Stimulated activated CD8-positive, alpha-beta memory T cell treated with anti-CD3 and anti-CD28 coated beads, Interleukin-15, amount 100 ng/mL, for 1 hour (primary cell): ENCODE measurements around the gene TC2N.
"Not testable (repeated sequence)": the region's sequence is repeated elsewhere in the genome, so short reads cannot be mapped to it uniquely, and the experiment has no call there.

Experiments
- DNase-seq: peaks from one replicate; pipeline ENCODE4 v3.0.0-alpha.2; 2020; ENCODE audit warnings: low read depth

TC2N gene

DNA sequence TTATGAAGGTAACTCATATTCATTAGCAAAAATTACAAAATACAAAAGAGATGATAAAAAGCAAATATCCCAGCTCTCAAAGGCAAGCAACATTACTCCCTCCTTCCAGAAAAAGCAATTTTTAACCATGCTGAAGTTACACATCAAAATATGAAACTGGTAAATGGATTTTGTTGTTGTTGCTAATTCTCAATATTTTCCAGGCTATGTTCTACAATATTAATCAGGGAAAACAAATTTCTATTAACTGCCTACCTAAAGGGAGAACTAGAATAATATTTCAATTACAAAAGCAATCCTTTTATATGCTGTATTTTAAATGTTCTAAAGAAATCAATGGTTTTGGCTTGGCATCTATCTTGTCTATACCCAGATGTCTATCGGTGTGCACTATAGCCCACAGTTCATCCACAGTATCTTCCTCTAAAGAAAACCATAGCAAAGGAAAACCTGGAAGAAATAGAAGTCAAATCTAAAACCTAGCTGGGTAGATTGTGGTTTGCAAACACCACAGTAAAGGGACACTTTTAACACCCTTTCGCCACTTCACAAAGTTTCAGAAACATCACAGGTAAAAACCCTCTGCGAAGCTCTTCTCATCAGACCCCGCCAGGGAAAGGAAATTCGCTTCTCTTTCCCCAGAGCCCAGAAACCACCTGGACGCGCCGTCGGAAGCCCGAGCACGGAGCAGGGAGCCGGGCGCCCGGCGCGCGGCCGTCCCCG lies 32.0 kb downstream of the TC2N start:
- no peak for DNase-seq

DNA sequence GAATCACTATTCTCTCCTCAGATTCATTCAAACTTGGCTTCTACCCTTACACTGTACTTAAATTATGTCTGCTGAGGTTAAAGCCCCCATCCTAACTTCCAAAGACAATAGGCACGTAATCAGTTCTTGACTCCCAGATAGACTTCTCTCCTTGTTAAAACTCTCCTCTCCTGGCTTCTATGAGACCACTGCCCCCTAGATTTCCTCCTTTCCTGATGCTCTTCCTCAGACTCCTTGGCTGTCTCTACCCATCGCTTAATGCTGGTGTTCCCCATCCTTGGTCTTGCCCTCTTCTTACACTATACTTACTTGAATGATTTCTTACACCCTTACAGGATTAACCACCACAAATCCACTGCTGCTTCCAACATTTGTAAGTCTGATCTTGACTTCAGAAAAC lies 32.8 kb downstream of the TC2N start:
- no peak for DNase-seq

DNA sequence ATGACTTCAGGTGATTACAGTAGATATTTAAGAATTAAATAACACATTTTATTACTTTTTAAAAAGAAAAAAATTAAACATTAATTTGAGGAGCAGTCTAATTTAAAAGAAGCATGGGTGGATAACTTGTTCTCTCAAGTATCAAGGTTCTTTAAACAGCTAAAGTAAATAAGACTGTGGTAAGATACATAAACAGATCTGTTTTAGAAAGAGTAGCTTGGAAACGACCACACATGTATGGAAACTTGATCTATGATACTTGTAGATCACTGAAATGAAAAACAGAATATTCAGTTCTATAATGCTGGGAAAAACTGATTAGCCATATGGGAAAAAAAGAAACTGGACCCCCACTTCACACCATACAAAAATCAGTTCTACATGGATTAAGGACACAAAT lies 36.0 kb downstream of the TC2N start:
- no peak for DNase-seq

DNA sequence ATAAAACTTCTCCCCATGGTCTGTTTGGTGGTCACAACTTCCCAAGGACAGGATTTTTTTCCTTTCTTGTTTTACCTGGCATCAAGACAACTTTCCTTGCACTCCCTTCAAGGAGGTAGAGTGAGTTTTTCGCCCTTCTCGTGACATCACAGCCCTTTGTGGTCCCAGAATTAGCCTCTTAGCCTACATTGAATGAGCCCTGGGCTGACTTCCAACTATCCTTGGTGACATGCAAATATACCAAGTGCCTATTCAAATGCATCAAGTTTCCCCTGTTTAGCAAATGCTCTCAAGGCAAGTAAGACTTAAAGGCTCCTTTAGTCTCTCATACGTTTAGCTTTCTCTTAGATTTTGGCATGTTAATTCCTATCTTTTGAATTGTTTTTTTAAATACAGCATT lies 36.6 kb downstream of the TC2N start:
- no peak for DNase-seq

DNA sequence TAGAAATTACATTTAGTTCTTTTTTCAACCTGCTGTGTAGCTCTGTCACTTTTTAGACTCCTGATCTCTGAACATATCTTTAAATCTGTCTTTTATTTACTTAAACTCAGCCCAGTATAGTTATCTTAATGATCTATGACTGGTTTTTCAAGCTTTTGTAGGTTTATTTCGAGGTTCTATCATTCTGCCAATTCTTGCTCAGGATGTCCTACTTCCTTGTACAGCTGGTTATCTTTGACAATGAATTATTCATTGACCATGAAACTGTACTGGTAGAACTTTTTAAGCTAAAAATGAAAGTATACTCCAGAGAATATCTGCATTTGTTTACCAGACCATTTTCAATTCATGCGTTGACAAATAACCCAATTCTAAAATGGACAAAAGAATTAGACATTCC lies 37.8 kb downstream of the TC2N start:
- DNase-seq: no peak

DNA sequence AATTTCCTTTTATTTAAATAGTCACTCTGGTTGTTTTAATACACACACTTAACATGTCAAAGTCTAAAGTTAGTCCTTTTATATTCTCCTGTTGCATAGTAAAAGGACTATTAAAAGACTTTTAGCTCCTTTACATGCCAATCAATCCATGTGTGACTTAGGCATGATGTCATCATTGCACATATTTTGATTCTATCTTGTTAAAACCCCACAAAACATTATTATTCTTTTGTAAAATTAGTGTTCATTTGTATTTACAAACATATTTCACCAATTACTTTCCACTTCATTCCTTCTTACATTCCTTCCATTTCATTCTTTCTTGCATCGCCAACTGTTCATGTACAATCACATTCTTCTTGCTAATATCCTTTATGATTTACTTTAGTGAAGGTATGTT lies 39.6 kb downstream of the TC2N start:
- no peak for DNase-seq

DNA sequence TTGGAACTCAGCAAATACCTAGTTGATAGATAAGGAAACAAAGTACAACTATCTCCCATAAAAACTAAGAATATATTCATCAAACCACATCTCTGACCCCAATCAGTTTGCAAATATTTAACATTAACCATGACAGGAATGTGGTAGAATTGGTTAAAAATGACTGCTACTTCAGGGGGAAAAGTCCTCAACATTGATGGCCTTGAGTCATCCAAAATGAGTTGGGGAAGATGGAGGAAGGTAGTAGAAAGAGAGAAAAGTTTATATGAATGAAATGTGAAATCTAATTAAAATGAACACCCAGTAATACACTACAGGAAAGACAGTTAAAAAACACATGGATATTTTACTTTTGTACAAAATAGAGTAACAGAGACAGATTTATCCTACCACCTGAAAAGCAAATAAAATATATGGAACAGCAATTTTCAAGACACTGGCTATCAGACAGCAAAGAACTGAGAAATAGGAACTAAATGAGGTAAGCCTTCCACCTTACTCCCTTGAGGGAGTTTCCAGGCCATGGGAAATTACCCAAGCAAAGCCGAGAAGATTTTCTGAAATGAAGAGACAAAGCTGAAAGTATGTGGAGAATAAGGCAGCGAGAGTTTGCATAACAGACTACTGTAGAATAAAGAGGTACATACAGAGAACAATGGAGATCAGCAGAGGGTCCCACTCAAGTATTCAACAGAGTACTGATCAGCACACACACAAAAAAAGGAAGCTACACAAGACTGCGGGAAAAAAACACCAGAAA lies 49.6 kb downstream of the TC2N start:
- no peak for DNase-seq

DNA sequence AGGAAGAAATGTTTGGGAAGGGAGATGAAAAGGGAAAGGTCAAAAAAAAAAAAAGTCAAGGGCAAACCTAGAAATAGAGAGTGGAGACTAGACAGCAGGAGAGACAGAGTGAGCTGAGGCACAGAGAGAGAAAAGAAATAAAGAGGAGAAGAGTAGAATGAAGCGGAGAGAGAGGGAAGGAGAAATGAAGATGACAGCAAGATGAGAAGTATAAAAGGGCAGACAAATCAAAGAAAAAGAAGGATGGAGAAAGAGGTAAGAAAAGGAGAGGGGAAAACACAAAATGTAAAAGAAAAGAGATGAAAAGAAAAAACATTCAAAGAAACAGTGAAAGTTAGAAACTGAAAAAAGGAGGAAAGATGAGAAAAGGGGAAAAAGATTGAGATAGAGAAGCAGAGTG lies 53.0 kb downstream of the TC2N start:
- no peak for DNase-seq

DNA sequence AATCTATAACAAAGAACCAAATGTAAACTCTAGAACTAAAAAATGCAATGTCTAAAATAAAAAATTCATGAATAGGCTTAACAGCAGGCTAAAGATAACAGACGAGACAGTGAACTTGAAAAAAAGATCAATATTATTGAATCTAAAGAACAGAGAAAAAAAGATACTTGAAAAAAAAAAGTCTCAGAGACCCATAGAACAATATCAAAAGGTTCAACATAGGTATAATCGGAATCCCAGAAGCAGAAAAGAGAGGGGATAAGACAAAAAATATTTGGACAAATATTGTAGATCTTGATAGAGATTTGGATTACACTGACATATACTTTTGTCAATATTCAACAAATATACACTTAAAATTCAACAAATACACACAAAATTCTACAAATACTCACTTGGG lies 56.6 kb downstream of the TC2N start:
- DNase-seq: no peak

DNA sequence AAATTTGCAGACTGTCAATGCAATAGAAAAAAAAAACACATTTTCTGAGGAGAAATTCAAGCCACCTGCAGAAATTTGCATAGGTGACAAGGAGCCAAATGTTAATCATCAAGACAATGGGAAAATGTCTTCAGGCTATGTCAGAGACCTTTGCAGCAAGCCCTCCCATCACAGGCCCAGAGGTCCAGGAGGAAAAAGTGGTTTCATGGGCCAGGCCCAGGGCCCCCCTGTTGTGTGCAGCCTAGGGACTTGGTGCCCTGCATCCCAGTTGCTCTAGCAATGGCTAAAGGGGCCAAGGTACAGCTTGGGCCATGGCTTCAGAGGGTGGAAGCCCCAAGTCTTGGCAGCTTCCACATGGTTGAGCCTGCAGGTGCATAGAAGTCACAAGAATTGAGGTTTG lies 60.6 kb downstream of the TC2N start:
- no peak for DNase-seq

DNA sequence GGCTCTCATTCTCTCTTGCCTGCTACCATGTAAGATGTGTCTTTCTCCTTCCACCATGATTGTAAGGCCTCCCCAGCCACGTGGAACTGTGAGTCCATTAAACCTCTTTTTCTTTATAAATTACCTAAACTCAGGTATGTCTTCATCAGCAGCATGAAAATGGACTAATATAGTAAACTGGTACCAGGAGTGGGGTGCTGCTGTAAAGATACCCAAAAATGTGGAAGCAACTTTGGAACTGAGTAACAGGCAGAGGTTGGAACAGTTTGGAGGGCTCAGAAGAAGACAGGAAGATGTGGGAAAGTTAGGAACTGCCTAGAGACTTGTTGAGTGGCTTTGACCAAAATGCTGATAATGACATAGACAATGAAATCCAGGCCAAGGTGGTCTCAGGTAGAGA lies 61.2 kb downstream of the TC2N start:
- not testable (repeated sequence) for DNase-seq

DNA sequence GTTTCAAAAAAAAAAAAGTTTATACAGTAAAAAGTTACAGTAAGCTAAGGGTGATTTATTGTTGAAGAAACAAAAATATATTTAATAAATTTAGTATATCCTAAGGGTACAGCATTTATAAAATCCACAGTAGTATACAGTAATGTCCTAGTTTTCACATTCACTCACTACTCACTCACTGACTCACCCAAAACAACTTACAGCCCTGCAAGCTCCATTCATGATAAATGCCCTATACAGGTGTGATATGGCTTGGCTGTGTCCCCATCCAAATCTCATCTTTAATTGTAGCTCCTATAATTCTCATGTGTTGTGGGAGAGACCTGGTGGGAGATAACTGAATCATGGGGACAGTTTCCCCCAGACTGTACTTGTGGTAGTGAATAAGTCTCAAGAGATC lies 61.7 kb downstream of the TC2N start:
- no peak for DNase-seq

DNA sequence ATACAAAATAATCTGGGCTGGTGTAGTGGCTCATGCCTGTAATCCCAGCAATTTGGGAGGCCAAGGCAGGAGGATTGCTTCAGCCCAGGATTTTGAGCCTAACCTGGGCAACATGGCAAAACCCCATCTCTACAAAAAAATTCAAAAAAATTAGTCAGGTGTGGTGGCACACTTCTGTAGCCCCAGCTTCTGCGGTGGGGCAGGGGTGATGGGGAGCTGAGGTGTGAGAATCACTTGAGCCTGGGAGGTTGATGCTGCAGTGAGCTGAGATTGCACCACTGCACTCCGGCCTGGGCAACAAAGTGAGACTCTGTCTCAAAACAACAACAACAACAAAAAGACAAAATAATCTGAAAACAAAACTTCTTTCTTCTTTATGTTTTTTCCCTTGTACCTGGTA lies 66.0 kb downstream of the TC2N start:
- no peak for DNase-seq

DNA sequence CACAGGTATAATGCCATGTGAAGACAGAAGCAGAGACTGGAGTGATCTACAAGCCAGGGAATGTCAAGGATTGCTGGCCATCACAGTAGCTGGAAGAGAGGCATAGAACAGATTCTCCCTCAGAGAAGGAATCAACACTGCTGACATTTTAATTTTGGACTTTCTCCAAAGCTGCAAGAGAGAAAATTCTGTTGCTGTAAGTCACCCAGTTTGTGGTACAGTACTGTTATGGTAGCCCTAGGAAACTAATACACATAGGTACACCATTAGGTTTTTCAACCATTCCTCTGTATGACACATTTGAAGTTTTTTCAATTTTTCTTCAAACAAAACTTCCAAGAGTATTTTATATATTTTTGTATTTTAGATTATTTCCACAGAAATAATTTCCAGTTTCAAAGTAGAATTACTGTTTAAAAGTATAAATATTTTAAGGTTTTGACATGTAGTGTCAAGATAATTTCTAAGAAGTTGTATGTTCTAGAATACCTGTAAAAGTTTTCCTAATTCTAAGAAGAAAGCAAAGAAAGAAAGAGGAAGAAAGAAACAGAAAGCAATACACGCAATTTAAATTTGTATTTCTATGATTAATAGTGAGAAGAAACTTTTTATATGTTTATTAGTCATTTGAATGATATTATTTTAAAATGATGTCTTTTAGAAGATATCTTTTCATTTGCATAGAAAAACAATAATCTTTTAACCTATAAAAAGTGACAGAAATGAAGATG lies 70.6 kb downstream of the TC2N start:
- no peak for DNase-seq

DNA sequence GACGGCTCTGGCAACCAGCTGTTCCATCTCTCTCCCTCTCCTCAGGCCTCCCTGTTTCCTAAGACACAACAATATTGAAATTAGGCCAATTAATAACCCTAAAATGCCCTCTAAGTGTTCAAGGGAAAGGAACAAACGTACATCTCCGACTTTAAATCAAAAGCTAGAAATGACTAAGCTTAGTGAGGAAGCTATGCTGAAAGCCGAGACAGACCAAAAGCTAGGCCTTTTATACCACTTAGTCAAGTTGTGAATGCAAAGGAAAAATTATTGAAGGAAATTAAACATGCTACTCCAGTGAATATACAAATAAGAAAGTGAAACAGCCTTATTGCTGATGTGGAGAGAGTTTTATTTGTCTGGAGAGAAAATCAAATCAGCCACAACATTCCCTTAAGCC lies 73.6 kb downstream of the TC2N start:
- DNase-seq: no peak

DNA sequence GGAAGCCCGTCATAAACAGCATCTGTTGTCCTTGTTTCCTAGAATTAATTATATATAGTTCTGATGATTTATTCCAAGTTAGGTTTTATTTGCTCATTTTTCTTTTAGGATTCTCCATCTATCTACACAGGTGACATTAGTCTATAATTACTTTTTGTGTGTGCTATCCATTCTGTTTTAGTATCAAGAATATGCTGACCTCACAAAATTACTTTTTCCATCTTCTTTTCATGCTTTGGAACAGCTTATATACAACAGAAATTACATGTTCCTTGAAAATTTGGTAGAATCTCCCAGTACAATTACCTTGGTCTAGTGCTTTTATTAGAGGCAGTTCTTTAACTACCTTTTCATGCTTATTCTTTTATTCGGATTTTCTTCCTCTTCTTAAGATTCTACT lies 81.1 kb downstream of the TC2N start:
- no peak for DNase-seq

DNA sequence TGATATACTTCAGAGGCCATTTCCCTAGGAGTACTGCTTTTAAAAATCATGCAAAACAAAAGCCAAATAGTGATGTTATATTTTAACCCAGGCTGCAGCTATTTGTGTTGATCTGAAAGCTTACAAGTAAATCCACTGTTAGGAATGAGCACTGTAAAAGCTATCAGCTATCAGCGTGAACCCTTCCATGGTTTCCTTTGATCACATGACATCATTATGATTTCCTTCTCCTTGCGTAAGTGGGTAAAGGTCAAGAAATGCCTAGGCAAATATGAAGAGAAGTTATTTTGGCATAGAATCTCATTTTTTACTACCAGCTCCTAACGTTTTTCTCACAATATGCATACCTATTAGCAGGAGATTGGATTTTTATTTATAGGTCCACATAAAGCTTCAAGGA lies 86.9 kb downstream of the TC2N start:
- DNase-seq: no peak

DNA sequence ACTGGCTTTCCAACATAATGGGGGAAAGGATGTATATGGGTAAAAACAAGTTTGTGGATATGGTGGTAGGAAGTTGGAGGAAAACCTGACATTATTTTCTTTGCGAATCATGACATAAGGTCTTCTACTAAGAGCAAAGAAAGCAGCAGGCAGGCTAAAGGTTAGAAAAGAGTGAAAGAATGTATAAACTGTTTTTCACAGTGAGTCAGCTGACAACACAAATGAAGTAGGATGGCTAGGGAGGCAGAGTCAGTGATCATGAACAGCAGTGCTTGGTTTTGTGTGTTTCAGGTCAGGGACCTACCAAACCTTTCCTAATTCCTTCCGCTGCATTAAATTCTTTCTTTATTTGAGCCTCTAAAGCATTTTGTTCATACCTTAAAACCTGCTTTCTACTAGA lies 89.1 kb downstream of the TC2N start:
- DNase-seq: no peak

DNA sequence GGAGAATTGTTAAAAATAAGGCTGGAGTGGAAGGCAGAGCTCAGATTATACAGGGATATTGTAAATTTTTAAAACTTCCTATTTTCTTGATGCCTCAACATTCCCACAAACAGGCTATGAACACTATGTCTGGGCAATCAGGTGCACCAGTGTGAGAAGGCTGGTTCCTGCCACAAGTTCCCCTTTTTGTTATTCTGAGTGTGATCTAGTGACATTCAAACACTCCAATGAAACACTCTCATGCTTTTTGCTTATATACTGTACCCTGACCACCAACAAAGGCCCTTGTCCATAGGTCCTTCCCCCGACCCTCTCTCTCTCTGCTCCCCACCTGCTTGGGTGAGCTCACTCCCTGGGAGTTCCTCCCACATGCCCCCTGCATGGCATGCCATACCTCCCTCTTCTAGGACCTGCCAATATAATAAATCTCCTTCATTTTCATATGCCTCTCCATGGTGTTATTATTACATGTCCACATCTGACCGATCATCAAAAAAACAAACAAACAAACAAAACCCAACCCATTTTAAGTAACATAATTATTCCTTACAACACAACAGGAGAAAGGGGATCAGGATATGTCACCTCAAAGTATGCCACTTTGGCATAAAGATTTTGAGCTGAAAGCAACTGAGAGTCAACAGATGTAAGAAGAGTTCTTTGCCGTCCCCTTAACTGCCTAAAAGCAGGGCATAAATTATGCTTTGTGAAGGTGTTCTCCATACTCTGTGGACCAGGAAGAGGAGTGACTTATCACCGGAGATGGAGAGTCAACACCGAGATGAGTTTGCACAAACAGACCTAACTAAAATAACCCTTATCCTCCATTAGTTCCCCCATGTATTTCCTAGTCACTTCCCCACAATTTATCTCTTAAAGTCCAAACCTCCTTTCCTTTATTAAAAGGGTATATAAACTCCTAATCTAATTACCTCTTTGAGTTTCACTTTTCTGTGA lies 92.9 kb downstream of the TC2N start:
- no peak for DNase-seq

DNA sequence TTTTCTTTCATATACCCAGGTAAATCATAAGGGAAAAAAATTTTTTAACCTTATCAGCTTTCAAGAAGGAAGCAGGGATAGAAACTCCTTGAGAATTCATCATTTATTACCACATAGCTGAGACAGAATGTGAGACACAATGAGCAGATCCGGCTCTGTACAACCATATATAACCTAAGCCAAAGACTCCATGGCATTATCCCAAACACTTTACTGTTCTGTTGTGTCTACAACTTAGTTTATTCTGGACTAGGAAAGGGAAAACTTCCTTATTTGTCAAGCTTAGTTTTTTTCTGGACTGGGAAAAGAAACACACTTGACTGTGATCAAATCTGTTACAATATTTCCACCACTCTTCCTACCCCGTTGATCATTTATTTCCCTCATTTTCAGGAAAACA lies 97.2 kb downstream of the TC2N start:
- DNase-seq: no peak

DNA sequence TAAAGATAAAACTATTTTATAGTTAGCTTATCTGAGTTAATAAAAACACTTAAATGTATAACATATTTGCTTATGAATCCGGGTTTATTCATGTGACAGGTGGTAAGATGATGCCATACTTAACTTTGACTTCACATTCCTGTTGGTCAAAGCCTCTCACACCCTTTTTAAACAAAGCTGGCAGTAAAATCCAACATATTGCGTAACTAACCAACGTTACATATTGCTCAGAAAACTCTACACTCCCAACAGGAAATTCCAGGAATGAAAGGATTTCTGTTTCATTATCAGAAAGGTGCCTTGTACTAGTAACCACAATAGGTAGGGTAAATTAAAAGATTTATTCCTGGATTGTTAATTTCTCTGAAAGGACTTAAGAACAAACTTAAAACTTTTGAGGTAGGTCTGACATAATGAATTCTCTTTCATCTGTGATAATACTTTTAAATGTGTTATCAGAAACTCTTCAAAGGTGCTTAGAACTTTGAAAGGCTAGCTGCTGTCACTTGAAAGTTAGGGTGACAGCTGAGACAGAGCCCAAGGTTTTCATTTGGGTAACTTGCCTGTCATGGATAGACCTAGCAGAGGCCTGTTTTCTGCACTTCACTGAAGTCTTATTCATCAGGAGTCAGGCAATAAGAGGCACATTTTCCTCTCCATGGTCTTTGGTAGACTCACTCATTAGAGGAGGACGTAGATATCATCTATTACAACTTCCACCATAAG lies 111.6 kb downstream of the TC2N start:
- DNase-seq: no peak
